Peyer's patch (tissue), 4 donors: Measurements from ENCODE around the gene C10orf105.

ENCODE experiments used
- CTCF ChIP-seq, 6 experiments: fragments of 450-650 bp in 4 of 6; fragments of 200-600 bp in 2 of 6; sonication (generic) in 1 of 6; IDR thresholded peaks; one replicate each; pipeline ENCODE4 v1.5.1; 2017 to 2019; ENCODE audit warnings: antibody characterized with exemption in 6 of 6, mild to moderate bottlenecking in 3 of 6, moderate library complexity in 1 of 6
- POLR2A ChIP-seq, 2 donors: fragments of 450-650 bp; IDR thresholded peaks; one replicate each; pipeline ENCODE4 v1.5.1; 2017; ENCODE audit warnings: antibody characterized with exemption in 2 of 2, mild to moderate bottlenecking in 2 of 2, moderate library complexity in 2 of 2

- TF ChIP-seq CTCF (IDR thresholded peaks at IDR 0.05) (no peak), POLR2A (IDR thresholded peaks at IDR 0.05) (no peak)
Measured at GRCh38 chr10:71761105-71761511, 41.5 kb upstream of the C10orf105 start.
